Measurements from ENCODE around the gene FLNB. TPM values are rescaled to one million over a fixed set of nuclear protein-coding genes. Genes with fewer than 3 reads are reported as not detected.

Gene FLNB
- total RNA-seq, 2 donors from 2014 or later: 104 to 121 TPM

DNA sequence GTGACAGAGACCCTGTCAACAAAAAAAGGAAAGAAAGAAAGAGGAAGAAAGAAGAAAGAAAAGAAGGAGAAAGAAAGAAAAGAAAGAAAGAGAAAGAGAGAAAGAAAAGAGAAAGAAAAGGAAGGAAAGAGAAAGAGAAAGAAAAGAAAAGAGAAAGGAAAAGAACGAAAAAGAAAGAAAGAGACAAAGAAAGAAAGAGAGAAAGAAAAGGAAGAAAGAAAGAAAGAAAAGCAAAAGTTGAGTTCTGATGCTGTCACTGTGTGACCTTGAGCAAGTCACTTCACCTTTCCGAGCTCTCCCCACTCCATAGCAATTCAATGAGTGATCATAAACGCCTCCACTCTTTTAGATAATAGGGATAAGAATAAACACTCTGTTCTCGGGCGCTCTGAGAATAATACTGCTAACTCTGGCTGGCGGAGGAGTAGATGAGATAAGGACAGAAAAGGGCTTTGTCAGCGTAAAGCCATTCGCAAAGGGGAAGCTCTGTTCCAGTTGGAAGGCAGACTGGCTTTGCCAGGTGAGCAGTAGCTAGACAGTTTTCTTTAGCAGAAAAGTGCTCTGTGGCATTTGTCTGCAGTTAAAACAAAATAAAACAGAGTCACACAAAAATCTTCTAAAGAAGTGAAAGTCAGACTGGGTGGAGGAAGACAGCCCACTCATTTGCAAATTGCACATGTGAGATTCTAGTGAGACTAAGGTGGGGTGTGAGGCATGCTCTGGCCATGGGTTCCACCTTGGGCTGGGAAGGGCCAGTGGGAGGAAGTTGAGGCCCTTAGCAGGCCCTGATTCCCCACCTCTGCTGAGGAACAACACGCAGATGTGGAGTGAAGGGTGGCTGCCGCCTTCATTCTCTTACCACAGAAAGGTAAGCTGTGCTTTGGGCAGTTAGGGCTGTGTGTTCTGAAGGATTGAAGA, 9.6 kb upstream of the FLNB start:
- intact Hi-C loops (cut with DNase I): no loop called here
- ATAC-seq (peak; percentile 87), DNase-seq (peak; percentile 37 to 68 (median 50))
- TF ChIP-seq, protein P1, sequence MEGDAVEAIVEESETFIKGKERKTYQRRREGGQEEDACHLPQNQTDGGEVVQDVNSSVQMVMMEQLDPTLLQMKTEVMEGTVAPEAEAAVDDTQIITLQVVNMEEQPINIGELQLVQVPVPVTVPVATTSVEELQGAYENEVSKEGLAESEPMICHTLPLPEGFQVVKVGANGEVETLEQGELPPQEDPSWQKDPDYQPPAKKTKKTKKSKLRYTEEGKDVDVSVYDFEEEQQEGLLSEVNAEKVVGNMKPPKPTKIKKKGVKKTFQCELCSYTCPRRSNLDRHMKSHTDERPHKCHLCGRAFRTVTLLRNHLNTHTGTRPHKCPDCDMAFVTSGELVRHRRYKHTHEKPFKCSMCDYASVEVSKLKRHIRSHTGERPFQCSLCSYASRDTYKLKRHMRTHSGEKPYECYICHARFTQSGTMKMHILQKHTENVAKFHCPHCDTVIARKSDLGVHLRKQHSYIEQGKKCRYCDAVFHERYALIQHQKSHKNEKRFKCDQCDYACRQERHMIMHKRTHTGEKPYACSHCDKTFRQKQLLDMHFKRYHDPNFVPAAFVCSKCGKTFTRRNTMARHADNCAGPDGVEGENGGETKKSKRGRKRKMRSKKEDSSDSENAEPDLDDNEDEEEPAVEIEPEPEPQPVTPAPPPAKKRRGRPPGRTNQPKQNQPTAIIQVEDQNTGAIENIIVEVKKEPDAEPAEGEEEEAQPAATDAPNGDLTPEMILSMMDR (IDR thresholded peaks at IDR 0.05): no peak
- no peak for TF ChIP-seq POLR2A (IDR thresholded peaks at IDR 0.05)
- Histone ChIP-seq H3K27me3 (no peaks in the 10 kb centered on the region), H3K4me1 (peaks cover 12% of the 10 kb centered on the region), H3K4me3 (no peak overlapping the region), H3K27ac (peak overlapping the region in 3 of 4 donors; percentile 17 to 67 (median 57)), H3K36me3 (replicated peaks in 1 of 2; ENCODE audit: insufficient read depth in 1 of 2, low read depth in 2 of 2) (no peaks in the 10 kb centered on the region), H3K9me3 (no peaks in the 10 kb centered on the region)
- 21 to 24% methylated on average over 10 of the region's 10 CpGs for WGBS, 2 donors

- Histone ChIP-seq H3K9me3 (no peaks in the 10 kb centered on the region), H3K27ac (peak overlapping the region in 2 of 4 donors; percentile 57 to 67), H3K36me3 (replicated peaks in 1 of 2; ENCODE audit: insufficient read depth in 1 of 2, low read depth in 2 of 2) (no peaks in the 10 kb centered on the region), H3K27me3 (no peaks in the 10 kb centered on the region), H3K4me3 (no peak overlapping the region), H3K4me1 (peaks cover 12% of the 10 kb centered on the region)
- DNase-seq: no peak
- no peak for ATAC-seq
- intact Hi-C loops (cut with DNase I): no loop called here
- WGBS, 2 donors: 79 to 82% methylated on average over 11 of the region's 11 CpGs
- TF ChIP-seq, protein P1 (IDR thresholded peaks at IDR 0.05): no peak
- TF ChIP-seq POLR2A (IDR thresholded peaks at IDR 0.05): no peak
Measured at GRCh38 chr3:57999417-58000115, 8.7 kb upstream of the FLNB start.

GRCh38 chr3:58000306-58001085, 7.7 kb upstream of the FLNB start:
- no peak overlapping the region for H3K27ac ChIP-seq
- H3K36me3 ChIP-seq (replicated peaks in 1 of 2; ENCODE audit: insufficient read depth in 1 of 2, low read depth in 2 of 2): no peaks in the 10 kb centered on the region
- TF ChIP-seq POLR2A (IDR thresholded peaks at IDR 0.05): no peak
- TF ChIP-seq, protein P1 (IDR thresholded peaks at IDR 0.05): no peak
- no peaks in the 10 kb centered on the region for H3K27me3 ChIP-seq
- ATAC-seq (no peak), DNase-seq (no peak)
- no peak overlapping the region for H3K4me3 ChIP-seq
- H3K9me3 ChIP-seq: no peaks in the 10 kb centered on the region
- 81 to 88% methylated on average over 7 of the region's 7 CpGs for WGBS, 2 donors
- H3K4me1 ChIP-seq: peaks cover 12% of the 10 kb centered on the region
- intact Hi-C loops (cut with DNase I): no loop called here

DNA sequence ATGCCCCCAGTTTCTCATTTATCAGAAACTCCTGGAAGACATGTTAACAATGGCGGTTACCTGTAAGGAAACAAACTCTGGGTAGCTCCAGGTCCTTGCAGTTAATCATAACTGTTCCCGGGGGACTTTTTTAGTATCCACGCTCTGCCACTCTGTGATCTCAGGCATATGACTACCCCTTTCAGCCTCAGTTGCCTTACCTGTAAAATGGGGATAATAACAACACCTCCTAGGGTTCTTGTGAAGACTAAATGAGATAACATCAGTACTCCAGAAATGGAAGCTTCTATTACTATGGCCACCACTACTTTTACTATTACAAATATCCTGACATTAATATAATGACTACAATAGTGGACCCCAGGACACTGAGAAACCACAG, 7.1 kb upstream of the FLNB start:
- no peak for TF ChIP-seq POLR2A (IDR thresholded peaks at IDR 0.05)
- TF ChIP-seq, protein P1 (IDR thresholded peaks at IDR 0.05): no peak
- no peak overlapping the region for H3K27ac ChIP-seq
- no peak overlapping the region for H3K4me3 ChIP-seq
- DNase-seq: no peak
- ATAC-seq: no peak
- intact Hi-C loops (cut with DNase I): no loop called here
- 79 to 91% methylated on average over 3 of the region's 3 CpGs for WGBS, 2 donors
- peaks cover 12% of the 10 kb centered on the region for H3K4me1 ChIP-seq
- no peaks in the 10 kb centered on the region for H3K9me3 ChIP-seq
- no peaks in the 10 kb centered on the region for H3K36me3 ChIP-seq (replicated peaks in 1 of 2; ENCODE audit: insufficient read depth in 1 of 2, low read depth in 2 of 2)
- H3K27me3 ChIP-seq: no peaks in the 10 kb centered on the region
